ENCODE results near the gene NEK2. TPM values are rescaled to one million over a fixed set of nuclear protein-coding genes. Genes with fewer than 3 reads are reported as not detected.

The NEK2 gene
- total and polyA plus RNA-seq, 2 of the 13 experiments (the other 11 are each of a cell fraction or from before 2014, with no cell fraction given): 10.9 to 40.8 TPM

GRCh38 chr1:211723273-211723672 is 47.9 kb upstream of the NEK2 start (continued):
- TF ChIP-seq ZNF609 (CRISPR knock-in tag; IDR thresholded peaks at IDR 0.05; ENCODE audit: borderline replicate concordance): no peak
- peak; percentile 69 for TF ChIP-seq CREB1 (IDR thresholded peaks at IDR 0.05)
- TF ChIP-seq CREB1 (CRISPR knock-in tag; IDR thresholded peaks at IDR 0.05): no peak
- no peak for TF ChIP-seq NONO (IDR thresholded peaks at IDR 0.05)
- TF ChIP-seq NONO (CRISPR knock-in tag; conservative IDR thresholded peaks at IDR 0.05): 0 out of 2 replicates have a peak, but pooled peaks have one; percentile 42
- 0 out of 2 replicates have a peak, but pooled peaks have one; percentile 14 for TF ChIP-seq CREM (IDR thresholded peaks at IDR 0.05)
- no peak for TF ChIP-seq CREM (CRISPR knock-in tag; IDR thresholded peaks at IDR 0.05)
- peak; percentile 74 for TF ChIP-seq HNF4A (CRISPR knock-in tag; IDR thresholded peaks at IDR 0.05)
- no peak for TF ChIP-seq ZBTB7A (CRISPR knock-in tag; IDR thresholded peaks at IDR 0.05)
- no peak for TF ChIP-seq ERF (CRISPR knock-in tag; IDR thresholded peaks at IDR 0.05)
- no peak for TF ChIP-seq ZNF510 (CRISPR knock-in tag; IDR thresholded peaks at IDR 0.05; ENCODE audit: low read depth)
- TF ChIP-seq ASH2L (IDR thresholded peaks at IDR 0.05; ENCODE audit: insufficient read length, low read depth, low read length): no peak
- TF ChIP-seq SP5 (CRISPR knock-in tag; IDR thresholded peaks at IDR 0.05; ENCODE audit: borderline replicate concordance, low read depth): no peak
- TF ChIP-seq ZMYM4 (CRISPR knock-in tag; IDR thresholded peaks at IDR 0.05): 0 out of 2 replicates have a peak, but pooled peaks have one; percentile 7
- no peak for TF ChIP-seq SP140L (CRISPR knock-in tag; IDR thresholded peaks at IDR 0.05; ENCODE audit: borderline replicate concordance)
- TF ChIP-seq TFE3 (CRISPR knock-in tag; IDR thresholded peaks at IDR 0.05): no peak
- no peak for TF ChIP-seq HNRNPUL1 (IDR thresholded peaks at IDR 0.05; ENCODE audit: low read depth, low read length)
- no peak for TF ChIP-seq ZNF572 (CRISPR knock-in tag; IDR thresholded peaks at IDR 0.05)
- no peak for TF ChIP-seq ATF5 (CRISPR knock-in tag; IDR thresholded peaks at IDR 0.05; ENCODE audit: low read depth)
- TF ChIP-seq SALL1 (CRISPR knock-in tag; IDR thresholded peaks at IDR 0.05): peak; percentile 57
- TF ChIP-seq SETDB1 (CRISPR knock-in tag; IDR thresholded peaks at IDR 0.05; ENCODE audit: borderline replicate concordance): no peak
- no peak for TF ChIP-seq KLF13 (CRISPR knock-in tag; IDR thresholded peaks at IDR 0.05)
- TF ChIP-seq ZNF431 (CRISPR knock-in tag; IDR thresholded peaks at IDR 0.05; ENCODE audit: borderline replicate concordance, low read depth): no peak
- TF ChIP-seq RARA (CRISPR knock-in tag; IDR thresholded peaks at IDR 0.05): 0 out of 2 replicates have a peak, but pooled peaks have one; percentile 9
- peak; percentile 41; the same call in 1 of the 2 replicates for TF ChIP-seq TBX2 (CRISPR knock-in tag; IDR thresholded peaks at IDR 0.05; ENCODE audit: borderline replicate concordance)
- 0 out of 2 replicates have a peak, but pooled peaks have one; percentile 23 for TF ChIP-seq ELF3 (CRISPR knock-in tag; IDR thresholded peaks at IDR 0.05)

All from HepG2 (cell line).